Right lung (tissue), 5 donors: ENCODE measurements around the gene ANKS6. TPM values are rescaled to one million over a fixed set of nuclear protein-coding genes. Genes with fewer than 3 reads are reported as not detected.

Source experiments
- DNase-seq, 2 donors: peaks; one replicate each; pipeline ENCODE4 v3.0.0-alpha.2; 2013
- polyA plus RNA-seq, 5 donors: library from polyadenylated mRNA; unstranded; fragments of 120-200 nt; gene quantifications; one replicate each; pipeline versions ENCODE4 v1.2.1 to v1.2.3, GENCODE V29; 2013; ENCODE audit warnings: inconsistent platforms in 1 of 5, low replicate concordance in 1 of 5; ENCODE audit not compliant: insufficient read length in 5 of 5, insufficient read depth in 1 of 5

Gene ANKS6
- polyA plus RNA-seq, 5 donors, result 19.7 to 30.1 (median 25.7) TPM

- DNase-seq, result no peak
These were observed 4.5 kb downstream of the ANKS6 start for GRCh38 chr9:98791608-98792490.

- DNase-seq, result peak; percentile 73 to 75
These were observed 5.3 kb downstream of the ANKS6 start for GRCh38 chr9:98790842-98791607.

GRCh38 chr9:98790134-98790841, 6.1 kb downstream of the ANKS6 start:
- DNase-seq, result no peak

GRCh38 chr9:98789483-98790133, 6.7 kb downstream of the ANKS6 start:
- no peak for DNase-seq

- no peak for DNase-seq
These were observed 8.5 kb downstream of the ANKS6 start for GRCh38 chr9:98787766-98788335.

- DNase-seq, result no peak
These were observed 9.4 kb downstream of the ANKS6 start for GRCh38 chr9:98786750-98787510.

- no peak for DNase-seq
These were observed 11.2 kb downstream of the ANKS6 start for GRCh38 chr9:98784831-98785806.

GRCh38 chr9:98783518-98784226, 12.7 kb downstream of the ANKS6 start:
- DNase-seq, result no peak

GRCh38 chr9:98781588-98782383, 14.6 kb downstream of the ANKS6 start:
- DNase-seq, result no peak

- no peak for DNase-seq
These were observed 16.2 kb downstream of the ANKS6 start for GRCh38 chr9:98780059-98780749.

- DNase-seq, result peak in 1 of 2 donors; percentile 42
These were observed 17.4 kb downstream of the ANKS6 start for GRCh38 chr9:98778711-98779530.

GRCh38 chr9:98778251-98778650, 18.1 kb downstream of the ANKS6 start:
- no peak for DNase-seq

GRCh38 chr9:98777618-98778017, 18.7 kb downstream of the ANKS6 start:
- DNase-seq, result no peak

- DNase-seq, result peak in 1 of 2 donors; percentile 39
These were observed 20.4 kb downstream of the ANKS6 start for GRCh38 chr9:98775831-98776441.

GRCh38 chr9:98774746-98775145, 21.6 kb downstream of the ANKS6 start:
- DNase-seq, result no peak

GRCh38 chr9:98773721-98774120, 22.6 kb downstream of the ANKS6 start:
- DNase-seq, result no peak
